Measurements from ENCODE around the gene EPHA3. TPM values are rescaled to one million over a fixed set of nuclear protein-coding genes. Genes with fewer than 3 reads are reported as not detected.

EPHA3 gene
- total RNA-seq, 4 donors from 2014 or later: 0.36 to 1.8 (median 0.90) TPM

GRCh38 chr3:89116476-89116875 lies 9.1 kb downstream of the EPHA3 start:
- in situ Hi-C loops (cut with MboI; ENCODE audit: low sequenced_read_pairs in 4 of 4): no loop called here
- Histone ChIP-seq H3K4me3 (no peak overlapping the region), H3K27me3 (peaks cover 0 to 11% (median 7%) of the 10 kb centered on the region in 3 donors), H3K4me1 (no peaks in the 10 kb centered on the region), H3K36me3 (no peaks in the 10 kb centered on the region), H3K9me3 (no peaks in the 10 kb centered on the region), H3K27ac (no peak overlapping the region)
- intact Hi-C loops (cut with DNase I; ENCODE audit: low total_unique reads): no loop called here
- DNase-seq: no peak
- no peak for TF ChIP-seq POLR2A (IDR thresholded peaks at IDR 0.05)
- TF ChIP-seq CTCF (IDR thresholded peaks at IDR 0.05 in 4 of 5, conservative IDR thresholded peaks at IDR 0.05 in 1 of 5): no peak
- no peak for ATAC-seq

- TF ChIP-seq POLR2A (IDR thresholded peaks at IDR 0.05) (no peak), CTCF (IDR thresholded peaks at IDR 0.05 in 4 of 5, conservative IDR thresholded peaks at IDR 0.05 in 1 of 5) (no peak)
- DNase-seq (no peak), ATAC-seq (no peak)
- Histone ChIP-seq H3K4me3 (no peak overlapping the region), H3K9me3 (no peaks in the 10 kb centered on the region), H3K27ac (no peak overlapping the region), H3K27me3 (no peaks in the 10 kb centered on the region), H3K4me1 (no peaks in the 10 kb centered on the region), H3K36me3 (no peaks in the 10 kb centered on the region)
- intact Hi-C loops (cut with DNase I; ENCODE audit: low total_unique reads): no loop called here
- in situ Hi-C loops (cut with MboI; ENCODE audit: low sequenced_read_pairs in 4 of 4): no loop called here
Observed at GRCh38 chr3:89138048-89138447, 30.6 kb downstream of the EPHA3 start.

- DNase-seq (no peak), ATAC-seq (no peak)
- H3K4me1 ChIP-seq: no peaks in the 10 kb centered on the region
- intact Hi-C loops (cut with DNase I; ENCODE audit: low total_unique reads): no loop called here
- H3K27ac ChIP-seq: no peak overlapping the region
- TF ChIP-seq POLR2A (IDR thresholded peaks at IDR 0.05) (no peak), CTCF (IDR thresholded peaks at IDR 0.05 in 4 of 5, conservative IDR thresholded peaks at IDR 0.05 in 1 of 5) (no peak)
- in situ Hi-C loops (cut with MboI; ENCODE audit: low sequenced_read_pairs in 4 of 4): no loop called here
- H3K36me3 ChIP-seq: no peaks in the 10 kb centered on the region
- H3K4me3 ChIP-seq: no peak overlapping the region
- H3K9me3 ChIP-seq: no peaks in the 10 kb centered on the region
- no peaks in the 10 kb centered on the region for H3K27me3 ChIP-seq
Observed at GRCh38 chr3:89139870-89140269, 32.4 kb downstream of the EPHA3 start.

- no peak for TF ChIP-seq POLR2A (IDR thresholded peaks at IDR 0.05)
- TF ChIP-seq CTCF (IDR thresholded peaks at IDR 0.05 in 4 of 5, conservative IDR thresholded peaks at IDR 0.05 in 1 of 5): no peak
- DNase-seq (no peak), ATAC-seq (no peak)
- H3K4me1 ChIP-seq: no peaks in the 10 kb centered on the region
- no peaks in the 10 kb centered on the region for H3K36me3 ChIP-seq
- H3K9me3 ChIP-seq: no peaks in the 10 kb centered on the region
- H3K4me3 ChIP-seq: no peak overlapping the region
- intact Hi-C loops (cut with DNase I; ENCODE audit: low total_unique reads) (no loop called here), in situ Hi-C loops (cut with MboI; ENCODE audit: low sequenced_read_pairs in 4 of 4) (no loop called here)
- no peaks in the 10 kb centered on the region for H3K27me3 ChIP-seq
- H3K27ac ChIP-seq: no peak overlapping the region
Observed at GRCh38 chr3:89144080-89144479, 36.7 kb downstream of the EPHA3 start.

- Histone ChIP-seq H3K27me3 (no peaks in the 10 kb centered on the region), H3K4me3 (no peak overlapping the region), H3K27ac (no peak overlapping the region), H3K4me1 (no peaks in the 10 kb centered on the region), H3K9me3 (no peaks in the 10 kb centered on the region), H3K36me3 (no peaks in the 10 kb centered on the region)
- intact Hi-C loops (cut with DNase I; ENCODE audit: low total_unique reads) (no loop called here), in situ Hi-C loops (cut with MboI; ENCODE audit: low sequenced_read_pairs in 4 of 4) (no loop called here)
- peak; percentile 56 to 69 for ATAC-seq
- TF ChIP-seq CTCF (IDR thresholded peaks at IDR 0.05 in 4 of 5, conservative IDR thresholded peaks at IDR 0.05 in 1 of 5) (no peak), POLR2A (IDR thresholded peaks at IDR 0.05) (no peak)
- peak in 1 of 2 donors; percentile 18 for DNase-seq
Observed at GRCh38 chr3:89145995-89146394, 38.6 kb downstream of the EPHA3 start.

All from gastrocnemius medialis (tissue), 4 donors.